Right renal pelvis (tissue), 4 donors: Measurements from ENCODE around the gene DCST2. TPM values are rescaled to one million over a fixed set of nuclear protein-coding genes. Genes with fewer than 3 reads are reported as not detected.

ENCODE experiments used
- DNase-seq, 4 donors: peaks; one replicate each; pipeline ENCODE4 v3.0.0-alpha.2; 2013; ENCODE audit warnings: low read depth in 4 of 4, low spot score in 3 of 4, missing footprints in 1 of 4
- polyA plus RNA-seq, 4 donors: library from polyadenylated mRNA; unstranded; fragments of 120-200 nt; gene quantifications; one replicate each; pipeline ENCODE4 v1.2.1, GENCODE V29; 2013; ENCODE audit not compliant: insufficient read length in 4 of 4

Gene DCST2
- polyA plus RNA-seq, 4 donors: 1.6 to 2.1 (median 1.8) TPM

GRCh38 chr1:155070158-155070621, 36.6 kb upstream of the DCST2 start:
- no peak for DNase-seq

- no peak for DNase-seq
These were observed 36.1 kb upstream of the DCST2 start for GRCh38 chr1:155069551-155070157.

GRCh38 chr1:155068599-155068998, 35.0 kb upstream of the DCST2 start:
- no peak for DNase-seq

- no peak for DNase-seq
These were observed 33.2 kb upstream of the DCST2 start for GRCh38 chr1:155066777-155067176.

- no peak for DNase-seq
These were observed 31.4 kb upstream of the DCST2 start for GRCh38 chr1:155064832-155065429.

GRCh38 chr1:155064111-155064831, 30.7 kb upstream of the DCST2 start:
- DNase-seq: no peak

GRCh38 chr1:155063550-155064110, 30.0 kb upstream of the DCST2 start, which contains the start of gene EFNA4:
Gene EFNA4, plus strand, starts transcription at chr1:155063740. Its CDS starts 84 bp downstream, at chr1:155063824.
- DNase-seq: peak; percentile 82 to 87 (median 84)

GRCh38 chr1:155062702-155063411, 29.3 kb upstream of the DCST2 start:
- DNase-seq: no peak

- DNase-seq: no peak
These were observed 28.6 kb upstream of the DCST2 start for GRCh38 chr1:155062151-155062686.

GRCh38 chr1:155061381-155062150, 28.0 kb upstream of the DCST2 start:
- peak in 1 of 4 donors; percentile 73 for DNase-seq

- DNase-seq: no peak
These were observed 27.2 kb upstream of the DCST2 start for GRCh38 chr1:155060736-155061135.

GRCh38 chr1:155057788-155058211, 24.2 kb upstream of the DCST2 start:
- no peak for DNase-seq

GRCh38 chr1:155057104-155057503, 23.5 kb upstream of the DCST2 start:
- no peak for DNase-seq

GRCh38 chr1:155053531-155054105, 20.0 kb upstream of the DCST2 start:
- DNase-seq: no peak

GRCh38 chr1:155052439-155053395, 19.1 kb upstream of the DCST2 start:
- no peak for DNase-seq

- no peak for DNase-seq
These were observed 18.3 kb upstream of the DCST2 start for GRCh38 chr1:155051777-155052398.

GRCh38 chr1:155051342-155051776, 17.8 kb upstream of the DCST2 start:
- DNase-seq: no peak
